PC-3 (cell line): ENCODE results near the gene PAQR5. TPM values are rescaled to one million over a fixed set of nuclear protein-coding genes. Genes with fewer than 3 reads are reported as not detected.

Experiments used
- ATAC-seq: fragments of 200-7000 bp; cut with Tn5 transposase; 2 replicates; pipeline ENCODE4 v1.9.1; 2020; ENCODE audit warnings: mild to moderate bottlenecking, moderate library complexity
- BruUV-seq: library from RNA; stranded (reverse); fragments of 400-500 nt; replicated peaks from 2 replicates; lab custom pipeline; 2021; lab: Mats Ljungman, UMichigan
- CTCF ChIA-PET: fragments of 300-600 bp; sonication (Branson Sonifier 250); formaldehyde crosslinking; loops from one replicate; lab custom pipeline; 2022; ENCODE audit warnings: antibody characterized with exemption; lab: Charles Lee
- POLR2A ChIA-PET: fragments of 300-600 bp; sonication (Branson Sonifier 250); formaldehyde crosslinking; loops from one replicate; lab custom pipeline; 2022; ENCODE audit warnings: antibody characterized with exemption; ENCODE audit not compliant: unreplicated experiment; lab: Charles Lee
- DNase-seq: peaks from one replicate; pipeline ENCODE4 v3.0.0-alpha.2; 2015
- H2AFZ ChIP-seq: fragments of 300-600 bp; sonication (generic); 2 replicates; pipeline ENCODE4 v1.6.0; 2016; ENCODE audit warnings: antibody characterized with exemption, low read length
- H3F3A ChIP-seq: fragments of 300-600 bp; sonication (generic); one replicate; pipeline ENCODE4 v1.6.0; 2017; ENCODE audit warnings: antibody characterized with exemption, low read length, control low read depth, mild to moderate bottlenecking; ENCODE audit not compliant: unreplicated experiment
- H3K27ac ChIP-seq: fragments of 300-600 bp; sonication (generic); 2 replicates; pipeline ENCODE4 v1.5.1; 2016; ENCODE audit warnings: mild to moderate bottlenecking, low read length
- H3K27me3 ChIP-seq: fragments of 300-600 bp; sonication (generic); 2 replicates; pipeline ENCODE4 v1.6.1; 2016; ENCODE audit warnings: low read length, mixed read lengths
- H3K36me3 ChIP-seq: fragments of 300-600 bp; sonication (generic); 2 replicates; pipeline ENCODE4 v1.6.1; 2016; ENCODE audit warnings: low read depth, mixed run types, low read length, mixed read lengths
- H3K4me1 ChIP-seq: fragments of 300-600 bp; sonication (generic); 2 replicates; pipeline ENCODE4 v1.5.1; 2016; ENCODE audit warnings: low read length; ENCODE audit not compliant: insufficient read depth
- H3K4me2 ChIP-seq: fragments of 300-600 bp; sonication (generic); 2 replicates; pipeline ENCODE4 v1.6.0; 2016; ENCODE audit warnings: low read length
- H3K4me3 ChIP-seq: fragments of 300-600 bp; sonication (generic); 2 replicates; pipeline ENCODE4 v1.5.1; 2016; ENCODE audit warnings: mild to moderate bottlenecking, low read length, mixed read lengths
- H3K79me2 ChIP-seq: fragments of 300-600 bp; sonication (generic); 2 replicates; pipeline ENCODE4 v1.6.1; 2017; ENCODE audit warnings: low read length, mixed read lengths
- H3K9ac ChIP-seq: fragments of 300-600 bp; sonication (generic); 2 replicates; pipeline ENCODE4 v1.6.0; 2016; ENCODE audit warnings: mild to moderate bottlenecking, low read length
- H3K9me2 ChIP-seq: fragments of 300-600 bp; sonication (generic); replicated peaks from 2 replicates; pipeline ENCODE4 v1.6.1; 2016; ENCODE audit warnings: mixed run types, low read length, mixed read lengths
- H3K9me3 ChIP-seq: fragments of 300-600 bp; sonication (generic); 2 replicates; pipeline ENCODE4 v1.6.1; 2016; ENCODE audit warnings: low read length, mixed read lengths
- H4K20me1 ChIP-seq: fragments of 300-600 bp; sonication (generic); 2 replicates; pipeline ENCODE4 v1.6.1; 2016; ENCODE audit warnings: low read length, mixed read lengths
- EZH2 ChIP-seq: fragments of 300-600 bp; sonication (generic); IDR thresholded peaks from one replicate; pipeline ENCODE4 v1.6.1; 2017; ENCODE audit warnings: antibody characterized with exemption, mild to moderate bottlenecking, low read length; ENCODE audit not compliant: unreplicated experiment
- EZH2phosphoT487 ChIP-seq: fragments of 300-600 bp; sonication (generic); IDR thresholded peaks from 2 replicates; pipeline ENCODE4 v1.6.1; 2018; ENCODE audit warnings: mild to moderate bottlenecking, antibody characterized with exemption, low read length, borderline replicate concordance
- intact Hi-C: fragments of 100-400 bp; cut with micrococcal nuclease; formaldehyde crosslinking; loops from 2 replicates; pipeline ENCODE4 v1.9.0; 2023
- total RNA-seq: library from RNA; depleted of rRNA; stranded (reverse); fragments of >200 nt; gene quantifications from 2 replicates; pipeline ENCODE4 v1.2.3, GENCODE V29; 2014
- TF ChIP-seq, protein P1 (sequence below): fragments of 300-600 bp; sonication (generic); conservative IDR thresholded peaks from 2 replicates; pipeline ENCODE4 v1.5.1; 2017; ENCODE audit warnings: antibody characterized with exemption, low read depth, mild to moderate bottlenecking, low read length

The PAQR5 gene
- total RNA-seq, 1 experiment from 2014 or later: 12.2 TPM

GRCh38 chr15:69318033-69318432, 19.3 kb downstream of the PAQR5 start:
- ChIA-PET CTCF (no interaction called here), POLR2A (interaction anchor here (0.5 kb wide), 1 partner anchor 1432 kb away, joined by 6 read pairs; no protein-coding TSS in a partner anchor)
- Histone ChIP-seq H3F3A (no peaks in the 10 kb centered on the region), H3K9me2 (no peaks in the 10 kb centered on the region), H3K27me3 (no peaks in the 10 kb centered on the region), H3K79me2 (no peaks in the 10 kb centered on the region), H2AFZ (no peak overlapping the region), H3K4me2 (no peak overlapping the region), H3K9me3 (no peaks in the 10 kb centered on the region), H3K4me3 (no peak overlapping the region), H3K4me1 (peaks cover 8% of the 10 kb centered on the region), H4K20me1 (no peaks in the 10 kb centered on the region), H3K27ac (no peak overlapping the region), H3K9ac (no peak overlapping the region), H3K36me3 (no peaks in the 10 kb centered on the region)
- DNase-seq: no peak
- intact Hi-C loops: no loop called here
- ATAC-seq: no peak
- BruUV-seq: no TSS peak
- TF ChIP-seq EZH2phosphoT487: no peak
- TF ChIP-seq, protein P1, sequence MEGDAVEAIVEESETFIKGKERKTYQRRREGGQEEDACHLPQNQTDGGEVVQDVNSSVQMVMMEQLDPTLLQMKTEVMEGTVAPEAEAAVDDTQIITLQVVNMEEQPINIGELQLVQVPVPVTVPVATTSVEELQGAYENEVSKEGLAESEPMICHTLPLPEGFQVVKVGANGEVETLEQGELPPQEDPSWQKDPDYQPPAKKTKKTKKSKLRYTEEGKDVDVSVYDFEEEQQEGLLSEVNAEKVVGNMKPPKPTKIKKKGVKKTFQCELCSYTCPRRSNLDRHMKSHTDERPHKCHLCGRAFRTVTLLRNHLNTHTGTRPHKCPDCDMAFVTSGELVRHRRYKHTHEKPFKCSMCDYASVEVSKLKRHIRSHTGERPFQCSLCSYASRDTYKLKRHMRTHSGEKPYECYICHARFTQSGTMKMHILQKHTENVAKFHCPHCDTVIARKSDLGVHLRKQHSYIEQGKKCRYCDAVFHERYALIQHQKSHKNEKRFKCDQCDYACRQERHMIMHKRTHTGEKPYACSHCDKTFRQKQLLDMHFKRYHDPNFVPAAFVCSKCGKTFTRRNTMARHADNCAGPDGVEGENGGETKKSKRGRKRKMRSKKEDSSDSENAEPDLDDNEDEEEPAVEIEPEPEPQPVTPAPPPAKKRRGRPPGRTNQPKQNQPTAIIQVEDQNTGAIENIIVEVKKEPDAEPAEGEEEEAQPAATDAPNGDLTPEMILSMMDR: no peak
- no peak for TF ChIP-seq EZH2

DNA sequence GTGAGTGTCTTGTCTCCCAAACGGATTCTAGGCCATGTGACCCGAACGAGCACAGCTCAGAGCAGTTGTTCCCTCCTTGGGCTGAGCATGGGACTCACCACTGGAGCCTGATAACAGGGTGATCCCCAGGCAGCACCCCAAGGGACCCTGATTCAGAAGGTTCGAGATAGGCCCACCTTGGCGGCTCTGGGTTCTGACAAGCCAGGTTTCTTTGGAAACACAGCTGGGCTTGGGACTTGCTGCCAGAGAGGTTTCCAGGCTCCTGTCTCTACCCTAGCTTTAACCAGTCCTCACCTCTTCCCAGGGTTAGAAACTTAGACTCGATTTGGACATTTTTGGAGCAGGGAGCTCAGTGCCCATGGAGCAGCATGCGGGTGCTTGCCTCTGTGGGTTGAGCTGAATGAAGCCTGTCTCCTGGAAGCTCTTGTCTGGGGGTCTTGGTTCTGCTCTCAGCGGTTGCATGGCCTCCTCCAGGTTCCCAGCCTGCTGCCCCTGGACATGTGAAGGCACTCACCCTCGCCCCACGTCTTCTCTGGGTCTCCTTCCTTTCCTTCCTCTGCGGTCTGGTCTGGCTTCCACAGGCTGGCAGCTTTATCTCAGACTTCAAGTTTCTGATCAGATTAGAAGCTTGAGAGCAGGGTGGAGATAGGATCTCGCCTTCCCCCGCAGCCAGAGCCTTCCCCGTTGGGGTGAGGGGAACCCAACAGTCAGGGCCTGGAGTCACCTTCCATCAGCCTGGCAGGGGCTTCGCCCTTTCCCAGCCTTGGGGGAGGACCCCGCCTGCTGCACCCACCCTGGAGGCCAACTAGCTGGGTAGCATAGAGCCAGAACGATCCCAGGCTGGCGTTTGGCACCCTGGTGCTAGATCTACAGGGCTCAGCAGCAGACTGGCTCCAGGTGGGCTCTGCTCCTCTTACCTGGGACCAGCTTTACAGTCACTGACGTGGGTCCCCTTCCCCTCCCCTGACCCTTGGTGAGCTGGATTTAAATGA, 21.0 kb downstream of the PAQR5 start:
- Histone ChIP-seq H3K27me3 (no peaks in the 10 kb centered on the region), H3K36me3 (no peaks in the 10 kb centered on the region), H3K4me3 (no peak overlapping the region), H2AFZ (no peak overlapping the region), H3K9ac (no peak overlapping the region), H3K9me2 (no peaks in the 10 kb centered on the region), H3K4me1 (peaks cover 8% of the 10 kb centered on the region), H3K27ac (no peak overlapping the region), H4K20me1 (no peaks in the 10 kb centered on the region), H3K4me2 (no peak overlapping the region), H3K79me2 (no peaks in the 10 kb centered on the region), H3F3A (no peaks in the 10 kb centered on the region), H3K9me3 (no peaks in the 10 kb centered on the region)
- ATAC-seq: no peak
- no peak for DNase-seq
- BruUV-seq: no TSS peak
- ChIA-PET POLR2A (no interaction called here), CTCF (interaction anchor here (0.6 kb wide), 1 partner anchor 44 kb away, joined by 3 read pairs; no protein-coding TSS in a partner anchor)
- intact Hi-C loops: no loop called here
- TF ChIP-seq, protein P1: no peak
- no peak for TF ChIP-seq EZH2phosphoT487
- TF ChIP-seq EZH2: no peak

DNA sequence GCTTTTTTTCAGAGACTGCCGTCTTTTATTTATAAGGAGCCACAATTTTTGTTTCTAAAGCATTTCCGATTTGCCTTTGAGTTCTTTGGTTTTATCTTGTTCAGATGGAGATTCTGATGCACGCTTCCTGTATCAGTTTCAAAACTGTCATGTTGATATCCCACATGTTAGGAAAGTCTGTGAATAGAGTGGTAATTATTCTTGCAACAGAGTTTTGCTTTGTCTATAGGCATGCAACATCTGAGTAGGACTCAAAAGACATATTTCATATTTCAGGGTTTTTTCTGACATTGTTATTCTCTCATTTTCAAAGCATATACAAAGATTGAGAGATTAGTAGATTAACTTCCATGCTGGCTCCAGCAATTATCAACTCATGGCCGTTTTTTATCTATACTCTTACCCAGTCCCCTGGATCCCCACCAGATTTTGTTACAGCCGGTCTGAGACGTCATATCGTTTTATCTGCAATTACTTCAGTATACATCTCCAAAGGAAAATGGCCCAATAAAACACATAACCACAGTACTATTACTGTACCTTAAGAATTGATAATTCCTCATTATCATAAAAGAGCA, 22.4 kb downstream of the PAQR5 start:
- ChIA-PET POLR2A (no interaction called here), CTCF (no interaction called here)
- H3K36me3 ChIP-seq: no peaks in the 10 kb centered on the region
- ATAC-seq (no peak), DNase-seq (no peak)
- BruUV-seq: no TSS peak
- H3K9me3 ChIP-seq: no peaks in the 10 kb centered on the region
- H3K27me3 ChIP-seq: no peaks in the 10 kb centered on the region
- no peaks in the 10 kb centered on the region for H4K20me1 ChIP-seq
- H3K79me2 ChIP-seq: no peaks in the 10 kb centered on the region
- no peaks in the 10 kb centered on the region for H3K9me2 ChIP-seq
- H3K4me2 ChIP-seq: no peak overlapping the region
- TF ChIP-seq, protein P1: no peak
- TF ChIP-seq EZH2phosphoT487: no peak
- TF ChIP-seq EZH2: no peak
- no peak overlapping the region for H3K9ac ChIP-seq
- no peak overlapping the region for H3K4me3 ChIP-seq
- intact Hi-C loops: no loop called here
- H3K27ac ChIP-seq: no peak overlapping the region
- no peak overlapping the region for H2AFZ ChIP-seq
- no peaks in the 10 kb centered on the region for H3K4me1 ChIP-seq
- H3F3A ChIP-seq: no peaks in the 10 kb centered on the region
